Measurements from ENCODE around the gene CDX2.

CDX2 gene

GRCh38 chr13:27923794-27924528 lies 45.2 kb downstream of the CDX2 start:
- Histone ChIP-seq H3K9me3 (ENCODE audit: insufficient read depth, low read depth, low read length) (peaks cover 16% of the 10 kb centered on the region; the same call in 1 of the 2 replicates), H3K27me3 (ENCODE audit: insufficient read depth, low read length) (peaks cover 100% of the 10 kb centered on the region), H3K36me3 (ENCODE audit: insufficient read depth, low read depth, low read length) (no peaks in the 10 kb centered on the region), H3K4me1 (ENCODE audit: insufficient read depth, low read length) (no peaks in the 10 kb centered on the region), H3K9ac (ENCODE audit: low read depth, low read length) (no peak overlapping the region), H3K27ac (ENCODE audit: low read length) (no peak overlapping the region), H3K4me3 (ENCODE audit: low read length) (no peak overlapping the region)

DNA sequence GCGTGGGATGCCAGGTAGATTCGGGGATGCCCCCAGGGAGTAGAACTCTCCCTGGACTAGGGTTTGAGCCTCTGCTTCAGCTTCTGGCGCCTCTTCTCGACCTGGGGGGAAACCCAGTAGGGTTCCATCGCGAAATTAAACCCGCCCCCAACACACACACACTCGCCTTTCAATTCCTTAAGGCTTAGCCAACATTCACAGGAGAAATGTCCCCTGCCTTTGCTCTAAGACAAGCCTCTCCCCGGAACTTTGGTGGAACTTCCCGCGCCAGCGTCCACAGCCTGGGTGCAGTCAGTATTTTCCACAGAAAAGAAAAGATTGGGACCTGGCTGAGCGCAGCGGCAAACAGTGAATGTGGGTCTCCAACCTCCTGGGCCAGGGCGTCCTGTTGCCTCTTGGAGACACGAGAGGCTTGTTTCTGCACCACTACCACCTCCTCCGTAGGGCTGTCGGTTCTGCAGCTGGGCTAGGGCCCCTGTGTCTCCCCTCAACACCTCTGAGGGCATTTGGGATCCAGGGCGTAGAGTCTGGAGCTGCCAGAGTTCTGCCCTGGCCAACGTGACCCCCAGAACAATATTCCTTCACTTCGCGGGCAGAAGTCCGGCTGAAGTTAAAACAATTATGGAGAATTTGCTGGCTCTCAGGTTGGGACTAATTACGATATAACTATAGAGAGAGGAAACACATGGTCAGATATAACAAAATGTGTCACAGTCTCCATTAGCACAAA lies 46.1 kb downstream of the CDX2 start:
- Histone ChIP-seq H3K4me3 (ENCODE audit: low read length) (no peak overlapping the region), H3K9me3 (ENCODE audit: insufficient read depth, low read depth, low read length) (peaks cover 13% of the 10 kb centered on the region; the same call in 1 of the 2 replicates), H3K27me3 (ENCODE audit: insufficient read depth, low read length) (peaks cover 100% of the 10 kb centered on the region), H3K9ac (ENCODE audit: low read depth, low read length) (no peak overlapping the region), H3K36me3 (ENCODE audit: insufficient read depth, low read depth, low read length) (no peaks in the 10 kb centered on the region), H3K27ac (ENCODE audit: low read length) (no peak overlapping the region), H3K4me1 (ENCODE audit: insufficient read depth, low read length) (no peaks in the 10 kb centered on the region)

- Histone ChIP-seq H3K27me3 (ENCODE audit: insufficient read depth, low read length) (peaks cover 100% of the 10 kb centered on the region), H3K9me3 (ENCODE audit: insufficient read depth, low read depth, low read length) (peaks cover 7% of the 10 kb centered on the region; the same call in 1 of the 2 replicates), H3K27ac (ENCODE audit: low read length) (no peak overlapping the region), H3K4me1 (ENCODE audit: insufficient read depth, low read length) (no peaks in the 10 kb centered on the region; the same call in 1 of the 2 replicates), H3K9ac (ENCODE audit: low read depth, low read length) (no peak overlapping the region), H3K36me3 (ENCODE audit: insufficient read depth, low read depth, low read length) (no peaks in the 10 kb centered on the region), H3K4me3 (ENCODE audit: low read length) (no peak overlapping the region)
Measured at GRCh38 chr13:27921961-27922882, 46.9 kb downstream of the CDX2 start.

DNA sequence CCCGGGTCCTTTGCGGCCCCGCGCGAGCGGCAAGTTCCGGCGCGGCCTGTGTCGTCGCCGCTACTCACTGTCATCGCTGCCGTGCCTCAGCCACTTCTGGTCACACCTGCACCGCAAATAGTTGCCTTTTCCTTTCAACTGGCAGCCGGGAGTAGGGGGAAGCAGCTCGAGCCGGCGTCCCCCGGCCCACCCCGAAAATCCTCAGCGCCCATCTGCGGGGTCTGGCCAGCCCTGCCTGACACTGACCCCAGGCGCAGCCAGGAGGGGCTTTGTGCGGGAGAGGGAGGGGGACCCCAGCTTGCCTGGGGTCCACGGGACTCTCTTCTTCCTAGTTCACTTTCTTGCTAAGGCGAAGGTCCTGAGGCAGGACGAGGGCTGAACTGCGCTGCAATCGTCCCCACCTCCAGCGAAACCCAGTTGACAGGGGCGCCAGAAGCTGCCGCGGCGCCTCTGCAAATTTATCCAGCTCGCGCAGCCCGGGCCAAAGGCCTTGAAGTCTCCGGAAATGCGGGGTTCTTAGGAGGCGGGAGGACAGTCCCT lies 47.6 kb downstream of the CDX2 start:
- no peak overlapping the region for H3K27ac ChIP-seq (ENCODE audit: low read length)
- H3K27me3 ChIP-seq (ENCODE audit: insufficient read depth, low read length), result peaks cover 100% of the 10 kb centered on the region
- H3K36me3 ChIP-seq (ENCODE audit: insufficient read depth, low read depth, low read length), result no peaks in the 10 kb centered on the region
- H3K4me1 ChIP-seq (ENCODE audit: insufficient read depth, low read length), result no peaks in the 10 kb centered on the region; the same call in 1 of the 2 replicates
- peaks cover 7% of the 10 kb centered on the region; the same call in 1 of the 2 replicates for H3K9me3 ChIP-seq (ENCODE audit: insufficient read depth, low read depth, low read length)
- H3K9ac ChIP-seq (ENCODE audit: low read depth, low read length), result no peak overlapping the region
- no peak overlapping the region for H3K4me3 ChIP-seq (ENCODE audit: low read length)

GRCh38 chr13:27920677-27921420 lies 48.3 kb downstream of the CDX2 start:
- Histone ChIP-seq H3K4me1 (ENCODE audit: insufficient read depth, low read length) (no peaks in the 10 kb centered on the region; the same call in 1 of the 2 replicates), H3K9ac (ENCODE audit: low read depth, low read length) (no peak overlapping the region), H3K27ac (ENCODE audit: low read length) (no peak overlapping the region), H3K9me3 (ENCODE audit: insufficient read depth, low read depth, low read length) (peaks cover 7% of the 10 kb centered on the region; the same call in 1 of the 2 replicates), H3K4me3 (ENCODE audit: low read length) (no peak overlapping the region), H3K27me3 (ENCODE audit: insufficient read depth, low read length) (peaks cover 100% of the 10 kb centered on the region), H3K36me3 (ENCODE audit: insufficient read depth, low read depth, low read length) (no peaks in the 10 kb centered on the region)

- H3K27ac ChIP-seq (ENCODE audit: low read length), result no peak within 1 kb of the TSS
Measured at GRCh38 chr13:27919934-27920676, 49.0 kb downstream of the CDX2 start, which contains the start of gene PDX1. PDX1 (plus strand) TSS chr13:27920000; CDS start chr13:27920139, 139 bp downstream.

GRCh38 chr13:27919659-27919933 lies 49.5 kb downstream of the CDX2 start:
- peaks cover 100% of the 10 kb centered on the region for H3K27me3 ChIP-seq (ENCODE audit: insufficient read depth, low read length)
- H3K9me3 ChIP-seq (ENCODE audit: insufficient read depth, low read depth, low read length), result peaks cover 7% of the 10 kb centered on the region; the same call in 1 of the 2 replicates
- no peak overlapping the region for H3K4me3 ChIP-seq (ENCODE audit: low read length)
- H3K27ac ChIP-seq (ENCODE audit: low read length), result no peak overlapping the region
- H3K36me3 ChIP-seq (ENCODE audit: insufficient read depth, low read depth, low read length), result no peaks in the 10 kb centered on the region
- no peaks in the 10 kb centered on the region; the same call in 1 of the 2 replicates for H3K4me1 ChIP-seq (ENCODE audit: insufficient read depth, low read length)
- H3K9ac ChIP-seq (ENCODE audit: low read depth, low read length), result no peak overlapping the region

More at GRCh38 chr13:27919934-27920676, 49.0 kb downstream of the CDX2 start, which contains the start of gene PDX1:
- Histone ChIP-seq H3K9ac (ENCODE audit: low read depth, low read length) (no peak within 1 kb of the TSS), H3K9me3 (ENCODE audit: insufficient read depth, low read depth, low read length) (peaks cover 7% of the 10 kb centered on the region; the same call in 1 of the 2 replicates), H3K4me3 (ENCODE audit: low read length) (no peak within 1 kb of the TSS), H3K4me1 (ENCODE audit: insufficient read depth, low read length) (no peaks in the 10 kb centered on the region; the same call in 1 of the 2 replicates), H3K36me3 (ENCODE audit: insufficient read depth, low read depth, low read length) (no peaks in the 10 kb centered on the region), H3K27me3 (ENCODE audit: insufficient read depth, low read length) (peaks cover 100% of the 10 kb centered on the region)

DNA sequence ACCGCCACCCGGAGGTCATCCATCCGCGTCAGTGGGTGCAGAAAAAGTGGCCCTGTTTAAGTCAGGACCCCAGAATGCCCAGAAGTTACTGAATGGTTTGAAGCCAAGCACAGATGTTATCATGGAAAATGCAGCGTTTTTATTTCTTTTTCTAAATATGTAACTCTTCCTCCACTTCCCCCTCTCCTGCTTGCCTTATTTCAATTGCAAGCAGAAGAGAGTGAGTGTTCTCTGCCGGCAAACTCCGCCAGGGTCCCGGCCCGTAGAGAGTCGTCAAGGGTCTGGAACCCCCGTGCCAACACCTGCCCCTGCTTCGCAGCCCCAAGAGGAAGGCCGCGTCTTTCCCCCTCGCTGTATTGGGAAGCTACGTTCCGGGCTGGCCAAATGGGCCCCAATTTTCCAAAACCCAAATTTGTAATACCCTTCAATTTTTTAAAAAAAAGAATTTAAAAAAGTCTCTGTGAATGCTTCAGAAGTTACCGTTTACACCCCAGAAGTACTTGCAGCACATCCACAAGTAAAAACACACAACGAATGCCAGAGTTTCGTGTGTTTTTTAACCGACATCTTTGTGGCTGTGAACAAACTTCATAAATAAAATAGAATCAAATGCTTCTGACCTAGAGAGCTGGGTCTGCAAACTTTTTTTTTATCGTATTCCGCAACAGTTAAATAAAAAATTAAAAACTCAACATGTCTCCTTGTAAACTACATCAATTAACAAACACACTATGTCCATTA lies 50.0 kb downstream of the CDX2 start:
- Histone ChIP-seq H3K4me1 (ENCODE audit: insufficient read depth, low read length) (no peaks in the 10 kb centered on the region; the same call in 1 of the 2 replicates), H3K4me3 (ENCODE audit: low read length) (no peak overlapping the region), H3K9ac (ENCODE audit: low read depth, low read length) (no peak overlapping the region), H3K27me3 (ENCODE audit: insufficient read depth, low read length) (peaks cover 100% of the 10 kb centered on the region), H3K36me3 (ENCODE audit: insufficient read depth, low read depth, low read length) (no peaks in the 10 kb centered on the region), H3K9me3 (ENCODE audit: insufficient read depth, low read depth, low read length) (peaks cover 7% of the 10 kb centered on the region; the same call in 1 of the 2 replicates), H3K27ac (ENCODE audit: low read length) (no peak overlapping the region)

- Histone ChIP-seq H3K27ac (ENCODE audit: low read length) (no peak overlapping the region), H3K36me3 (ENCODE audit: insufficient read depth, low read depth, low read length) (no peaks in the 10 kb centered on the region), H3K9me3 (ENCODE audit: insufficient read depth, low read depth, low read length) (peaks cover 5% of the 10 kb centered on the region; the same call in 1 of the 2 replicates), H3K4me3 (ENCODE audit: low read length) (no peak overlapping the region), H3K27me3 (ENCODE audit: insufficient read depth, low read length) (peaks cover 100% of the 10 kb centered on the region), H3K9ac (ENCODE audit: low read depth, low read length) (no peak overlapping the region), H3K4me1 (ENCODE audit: insufficient read depth, low read length) (no peaks in the 10 kb centered on the region; the same call in 1 of the 2 replicates)
Measured at GRCh38 chr13:27918041-27918917, 50.8 kb downstream of the CDX2 start.

Data from iPS-20b (cell line).